ENCODE measurements around the gene PLEKHA6.
"Not testable (repeated sequence)": the region's sequence is repeated elsewhere in the genome, so short reads cannot be mapped to it uniquely, and the experiment has no call there.

GRCh38 chr1:204239401-204239800 lies 120.3 kb downstream of the PLEKHA6 start:
- TF ChIP-seq, protein P1, sequence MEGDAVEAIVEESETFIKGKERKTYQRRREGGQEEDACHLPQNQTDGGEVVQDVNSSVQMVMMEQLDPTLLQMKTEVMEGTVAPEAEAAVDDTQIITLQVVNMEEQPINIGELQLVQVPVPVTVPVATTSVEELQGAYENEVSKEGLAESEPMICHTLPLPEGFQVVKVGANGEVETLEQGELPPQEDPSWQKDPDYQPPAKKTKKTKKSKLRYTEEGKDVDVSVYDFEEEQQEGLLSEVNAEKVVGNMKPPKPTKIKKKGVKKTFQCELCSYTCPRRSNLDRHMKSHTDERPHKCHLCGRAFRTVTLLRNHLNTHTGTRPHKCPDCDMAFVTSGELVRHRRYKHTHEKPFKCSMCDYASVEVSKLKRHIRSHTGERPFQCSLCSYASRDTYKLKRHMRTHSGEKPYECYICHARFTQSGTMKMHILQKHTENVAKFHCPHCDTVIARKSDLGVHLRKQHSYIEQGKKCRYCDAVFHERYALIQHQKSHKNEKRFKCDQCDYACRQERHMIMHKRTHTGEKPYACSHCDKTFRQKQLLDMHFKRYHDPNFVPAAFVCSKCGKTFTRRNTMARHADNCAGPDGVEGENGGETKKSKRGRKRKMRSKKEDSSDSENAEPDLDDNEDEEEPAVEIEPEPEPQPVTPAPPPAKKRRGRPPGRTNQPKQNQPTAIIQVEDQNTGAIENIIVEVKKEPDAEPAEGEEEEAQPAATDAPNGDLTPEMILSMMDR (conservative IDR thresholded peaks at IDR 0.05), result not testable (repeated sequence)
- not testable (repeated sequence) for TF ChIP-seq ZFX (IDR thresholded peaks at IDR 0.05)
